ENCODE results near the gene PIWIL1. TPM values are rescaled to one million over a fixed set of nuclear protein-coding genes. Genes with fewer than 3 reads are reported as not detected.

PIWIL1 gene
- total RNA-seq, 1 experiment from 2014 or later: not detected

- Histone ChIP-seq H2AFZ (ENCODE audit: low read depth, low read length, poor library complexity, severe bottlenecking) (no peak overlapping the region), H3K27me3 (ENCODE audit: insufficient read depth, low read length) (no peaks in the 10 kb centered on the region), H3K9ac (ENCODE audit: low read length) (no peak overlapping the region), H3K79me2 (ENCODE audit: insufficient read depth, low read length) (no peaks in the 10 kb centered on the region), H3K9me2 (ENCODE audit: insufficient read depth) (no peaks in the 10 kb centered on the region), H3K4me2 (ENCODE audit: low read length) (no peak overlapping the region), H4K20me1 (ENCODE audit: insufficient read depth) (no peaks in the 10 kb centered on the region), H3K4me3 (replicated peaks in 1 of 2; ENCODE audit: low read depth in 1 of 2, low read length in 2 of 2) (no peak overlapping the region), H3K4me1 (ENCODE audit: control insufficient read depth in 1 of 2, insufficient read depth in 2 of 2, low read length in 2 of 2) (no peaks in the 10 kb centered on the region), H3K36me3 (ENCODE audit: control insufficient read depth in 1 of 2, insufficient read depth in 2 of 2, low read length in 2 of 2) (no peaks in the 10 kb centered on the region), H3K27ac (ENCODE audit: low read depth, low read length) (no peak overlapping the region), H3K9me3 (ENCODE audit: control insufficient read depth in 1 of 2, insufficient read depth in 1 of 2, low read depth in 1 of 2, low read length in 2 of 2) (no peaks in the 10 kb centered on the region)
- POLR2A ChIA-PET: no interaction called here
- no TSS peak for BruUV-seq (replicated peaks)
- DNase-seq (ENCODE audit: low read depth, low spot score) (no peak), ATAC-seq (no peak)
- intact Hi-C loops (cut with micrococcal nuclease): no loop called here
- CTCF ChIA-PET: no interaction called here
- TF ChIP-seq EGR1 (IDR thresholded peaks at IDR 0.05; ENCODE audit: low read depth) (no peak), TCF7L2 (IDR thresholded peaks at IDR 0.05; ENCODE audit: borderline replicate concordance, extremely low read depth, insufficient read depth, insufficient read length) (no peak), YY1 (IDR thresholded peaks at IDR 0.05; ENCODE audit: extremely low read depth, insufficient replicate concordance, low read depth, low read length) (no peak), SIN3A (IDR thresholded peaks at IDR 0.05; ENCODE audit: low read depth) (no peak), POLR2A (IDR thresholded peaks at IDR 0.05; ENCODE audit: borderline replicate concordance, extremely low read depth, insufficient read depth, insufficient read length) (no peak), ZFX (IDR thresholded peaks at IDR 0.05) (no peak), SRF (IDR thresholded peaks at IDR 0.05; ENCODE audit: low read depth) (no peak)
- RAD21 ChIA-PET (ENCODE audit: low non-redundant PET in 1 of 2, low total read pairs in 2 of 2, uncharacterized antibody in 2 of 2, unreplicated experiment in 2 of 2): no interaction called here
Measured at GRCh38 chr12:130342842-130343241, 5.2 kb downstream of the PIWIL1 start.

GRCh38 chr12:130344529-130344928 lies 6.8 kb downstream of the PIWIL1 start:
- DNase-seq (ENCODE audit: low read depth, low spot score) (no peak), ATAC-seq (no peak)
- Histone ChIP-seq H4K20me1 (ENCODE audit: insufficient read depth) (no peaks in the 10 kb centered on the region), H3K79me2 (ENCODE audit: insufficient read depth, low read length) (no peaks in the 10 kb centered on the region), H3K4me3 (replicated peaks in 1 of 2; ENCODE audit: low read depth in 1 of 2, low read length in 2 of 2) (no peak overlapping the region), H2AFZ (ENCODE audit: low read depth, low read length, poor library complexity, severe bottlenecking) (no peak overlapping the region), H3K9me2 (ENCODE audit: insufficient read depth) (no peaks in the 10 kb centered on the region), H3K9me3 (ENCODE audit: control insufficient read depth in 1 of 2, insufficient read depth in 1 of 2, low read depth in 1 of 2, low read length in 2 of 2) (no peaks in the 10 kb centered on the region), H3K27ac (ENCODE audit: low read depth, low read length) (no peak overlapping the region), H3K4me2 (ENCODE audit: low read length) (no peak overlapping the region), H3K4me1 (ENCODE audit: control insufficient read depth in 1 of 2, insufficient read depth in 2 of 2, low read length in 2 of 2) (no peaks in the 10 kb centered on the region), H3K9ac (ENCODE audit: low read length) (no peak overlapping the region), H3K27me3 (ENCODE audit: insufficient read depth, low read length) (no peaks in the 10 kb centered on the region), H3K36me3 (ENCODE audit: control insufficient read depth in 1 of 2, insufficient read depth in 2 of 2, low read length in 2 of 2) (no peaks in the 10 kb centered on the region)
- ChIA-PET POLR2A (no interaction called here), RAD21 (ENCODE audit: low non-redundant PET in 1 of 2, low total read pairs in 2 of 2, uncharacterized antibody in 2 of 2, unreplicated experiment in 2 of 2) (no interaction called here), CTCF (interaction anchor here (0.6 kb wide), 1 partner anchor 32 kb away, joined by 3 read pairs; no protein-coding TSS in a partner anchor)
- intact Hi-C loops (cut with micrococcal nuclease): no loop called here
- BruUV-seq (replicated peaks): no TSS peak
- no peak for TF ChIP-seq CBX3 (IDR thresholded peaks at IDR 0.05; ENCODE audit: low read depth)
- TF ChIP-seq ZFX (IDR thresholded peaks at IDR 0.05): no peak
- no peak for TF ChIP-seq CTCF (IDR thresholded peaks at IDR 0.05 in 2 of 3, conservative IDR thresholded peaks at IDR 0.05 in 1 of 3; ENCODE audit: borderline replicate concordance in 1 of 3, insufficient read depth in 1 of 3, low read depth in 2 of 3, low read length in 2 of 3)
- TF ChIP-seq MAX (IDR thresholded peaks at IDR 0.05): no peak
- TF ChIP-seq ZBTB33 (IDR thresholded peaks at IDR 0.05; ENCODE audit: extremely low read depth, insufficient replicate concordance, low read length): no peak
- no peak for TF ChIP-seq CEBPB (IDR thresholded peaks at IDR 0.05; ENCODE audit: low read depth)
